Muscle of back (tissue), 11 donors: Measurements from ENCODE around the gene DAB1. TPM values are rescaled to one million over a fixed set of nuclear protein-coding genes. Genes with fewer than 3 reads are reported as not detected.

Experiments
- DNase-seq, 3 donors: peaks; one replicate each; pipeline versions ENCODE4 v3.0.0 to v3.0.0-alpha.2; 2013
- polyA plus RNA-seq, 10 donors: library from polyadenylated mRNA; unstranded; fragments of 120-200 nt; gene quantifications; one replicate each; pipeline ENCODE4 v1.2.1, GENCODE V29; 2013; ENCODE audit not compliant: insufficient read length in 10 of 10

Gene DAB1
- polyA plus RNA-seq, 10 donors, result 2.1 to 5.5 (median 3.2) TPM

- DNase-seq, result no peak
These were observed 438.0 kb downstream of the DAB1 start for GRCh38 chr1:56985857-56986256.

- no peak for DNase-seq
These were observed 440.4 kb downstream of the DAB1 start for GRCh38 chr1:56983484-56983883.

DNA sequence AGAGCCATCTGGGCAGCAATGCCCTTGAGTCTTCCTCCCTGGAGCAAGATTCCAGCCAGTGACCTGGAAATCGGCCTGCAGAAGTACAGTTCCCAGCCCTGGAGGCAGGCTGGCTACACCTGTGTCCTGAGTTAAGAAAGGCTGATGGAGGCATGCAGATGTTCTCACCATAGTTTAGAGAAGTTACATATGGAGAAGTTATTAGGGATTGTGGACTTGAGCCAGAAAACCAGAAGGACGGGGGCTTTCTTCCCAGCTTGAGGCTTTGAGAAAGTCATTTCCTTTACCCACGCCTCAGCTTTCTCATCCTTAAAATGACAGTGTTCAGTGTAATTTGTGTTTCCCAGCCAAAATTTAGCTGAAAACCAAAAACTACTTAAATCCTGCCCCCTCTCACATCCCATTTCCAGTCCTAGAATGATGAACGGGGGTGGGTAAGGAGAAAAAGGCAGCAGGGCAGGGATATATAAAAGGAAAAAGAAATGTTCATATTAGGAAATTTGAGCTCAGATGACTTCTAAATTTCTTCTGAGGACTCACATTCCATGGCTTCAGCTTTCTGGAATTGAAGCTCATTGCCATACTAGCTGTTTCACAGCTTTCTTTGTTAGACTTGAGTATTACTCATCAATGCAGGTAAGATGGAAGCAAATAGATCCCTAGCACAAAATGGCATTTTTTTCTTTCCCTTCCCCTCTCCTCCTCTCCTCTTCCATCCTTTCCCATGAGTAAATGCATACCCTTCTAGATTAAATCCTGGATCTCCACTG, 443.7 kb downstream of the DAB1 start:
- peak; percentile 10 to 45 (median 16) for DNase-seq

GRCh38 chr1:56978819-56979218, 445.0 kb downstream of the DAB1 start:
- DNase-seq, result no peak

GRCh38 chr1:56977910-56978309, 445.9 kb downstream of the DAB1 start:
- DNase-seq, result no peak

GRCh38 chr1:56975446-56975845, 448.4 kb downstream of the DAB1 start:
- DNase-seq, result no peak

DNA sequence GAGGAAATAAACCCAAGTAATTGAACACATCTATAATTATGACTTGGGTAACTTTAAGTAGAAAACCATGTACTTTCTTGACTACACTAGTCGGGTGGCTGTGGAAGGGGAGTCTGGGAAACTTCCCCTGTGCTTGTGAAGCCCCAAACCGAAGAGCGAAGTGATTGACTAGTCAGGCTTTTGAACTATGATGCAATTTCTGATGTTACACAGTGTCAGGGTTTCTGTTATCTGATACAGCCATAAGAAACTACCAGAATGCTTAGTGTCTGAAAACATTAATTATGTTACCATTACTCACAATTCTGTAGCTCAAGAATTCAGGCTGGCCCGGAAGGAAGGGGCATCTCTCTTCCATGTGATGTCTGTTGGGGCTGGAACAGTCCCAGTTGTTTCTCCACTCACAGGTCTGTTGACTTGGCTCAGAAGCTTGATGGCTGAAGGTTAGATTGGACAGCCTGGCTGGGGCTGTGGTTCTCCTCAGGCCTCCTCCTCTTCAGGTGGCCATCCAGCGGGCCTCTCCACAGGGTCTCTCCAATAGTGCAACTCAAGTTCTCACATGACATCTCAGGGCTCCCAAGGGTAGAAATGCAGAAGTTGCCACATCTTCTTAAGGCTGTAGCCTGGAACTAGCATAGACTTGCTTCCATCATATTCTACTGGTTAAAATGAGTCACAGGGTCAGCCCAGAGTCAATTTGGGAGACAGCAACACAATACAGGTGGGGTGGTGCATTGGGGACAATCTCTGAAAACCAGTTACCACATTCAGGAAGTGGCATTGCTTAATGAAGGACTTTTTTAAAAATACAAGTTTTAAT, 449.7 kb downstream of the DAB1 start:
- peak in 1 of 3 donors; percentile 4 for DNase-seq

GRCh38 chr1:56972976-56973375, 450.9 kb downstream of the DAB1 start:
- DNase-seq, result peak in 1 of 3 donors; percentile 46

GRCh38 chr1:56970280-56970679, 453.6 kb downstream of the DAB1 start:
- no peak for DNase-seq

- no peak for DNase-seq
These were observed 454.9 kb downstream of the DAB1 start for GRCh38 chr1:56968878-56969495.

DNA sequence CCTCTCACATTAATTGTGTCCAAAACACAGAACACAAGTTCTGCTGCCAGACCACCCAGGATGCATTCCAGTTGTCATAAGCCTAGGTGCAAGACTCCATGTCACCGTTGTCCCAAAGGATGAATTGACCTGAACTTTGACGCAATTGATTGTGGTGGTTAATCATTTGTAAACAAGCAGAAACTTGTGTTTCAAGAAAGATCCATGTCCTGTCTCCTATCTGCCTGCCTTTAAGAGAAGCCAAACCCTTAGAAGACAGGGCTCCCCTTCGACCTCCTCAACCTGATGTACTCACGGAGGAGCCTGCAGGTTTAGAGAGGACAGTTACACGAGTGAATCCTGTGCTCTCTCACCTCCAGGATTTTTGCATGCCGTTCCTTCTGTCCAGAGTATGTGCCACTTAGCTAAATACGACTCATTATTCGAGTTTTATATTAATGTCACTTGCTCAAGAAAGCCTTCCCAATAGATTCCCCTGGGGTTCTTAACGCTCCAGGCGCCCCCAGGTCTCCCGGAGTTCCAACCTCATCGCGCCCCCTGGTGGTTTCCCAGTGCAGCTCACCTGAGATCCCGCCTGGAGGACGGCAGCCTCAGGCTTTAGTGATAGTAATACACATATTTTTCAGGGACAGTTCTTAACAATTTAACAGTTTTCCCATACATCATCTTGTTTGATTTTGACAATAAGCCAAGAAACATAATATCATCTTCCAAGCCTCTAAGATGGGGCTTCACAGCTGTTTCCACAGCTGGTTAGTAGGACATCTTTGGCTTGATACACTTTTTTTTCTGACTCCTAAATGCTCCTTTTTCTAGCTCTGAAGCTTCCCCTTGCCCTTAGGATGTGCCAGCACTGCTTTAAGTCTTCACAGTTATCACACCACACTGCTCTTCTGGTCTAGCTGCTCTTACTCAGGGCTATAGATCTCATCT, 455.7 kb downstream of the DAB1 start:
- peak in 1 of 3 donors; percentile 16 for DNase-seq

GRCh38 chr1:56967355-56967754, 456.5 kb downstream of the DAB1 start:
- no peak for DNase-seq

DNA sequence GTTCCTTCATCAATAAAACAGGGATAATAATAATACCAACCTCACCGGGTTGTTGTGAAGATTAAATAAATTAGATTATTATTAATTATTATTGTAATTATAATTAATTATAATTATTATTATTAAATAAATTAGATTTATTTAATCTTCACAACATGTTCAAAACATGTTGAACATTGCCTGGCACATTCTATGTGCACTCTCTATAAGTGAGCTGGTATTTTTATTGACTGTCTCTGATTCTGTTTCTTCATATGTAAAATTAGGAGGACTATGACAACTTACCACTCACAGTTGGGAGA, 457.2 kb downstream of the DAB1 start:
- DNase-seq, result no peak

DNA sequence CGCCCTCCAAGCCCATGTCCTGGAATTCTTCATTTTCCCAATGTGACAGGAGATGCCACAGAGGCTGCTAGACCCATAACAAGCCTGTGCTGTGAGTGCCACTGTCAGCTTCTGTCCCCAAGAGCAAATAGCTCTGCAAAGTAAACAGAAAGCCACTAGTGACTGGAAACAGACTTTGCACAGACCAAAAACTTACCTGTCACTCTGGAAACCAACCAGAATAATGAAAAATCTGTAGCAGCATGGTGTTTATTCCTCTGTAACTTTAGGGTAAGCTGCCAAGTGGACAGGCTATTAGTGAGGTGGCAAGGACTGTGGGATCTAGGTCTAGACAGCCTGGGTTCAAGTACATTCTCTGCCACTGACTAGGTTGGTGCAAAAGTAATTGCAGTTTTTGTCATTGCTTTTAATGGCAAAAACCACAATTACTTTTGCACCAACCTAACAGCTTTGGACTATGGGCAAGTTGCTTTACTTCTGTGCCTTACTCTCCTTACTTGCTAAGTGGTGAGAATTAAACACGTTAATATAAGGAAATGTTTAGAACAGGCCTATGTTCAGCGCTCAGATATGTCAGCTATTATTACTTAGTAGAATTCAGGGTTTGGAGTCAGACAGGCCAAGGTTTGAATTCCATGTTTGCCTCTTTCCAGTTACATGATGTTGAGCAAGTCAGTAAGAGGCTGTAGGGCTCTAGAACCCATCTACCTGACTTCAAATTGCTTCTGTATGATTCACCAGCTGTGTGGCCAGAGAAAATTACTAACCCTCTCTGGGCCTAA, 457.8 kb downstream of the DAB1 start, which contains the start of gene C8B:
C8B (minus strand) TSS at position 100 of the 782 bp plus-strand sequence; CDS start at position 33, 67 bp downstream.
- DNase-seq, result no peak

- DNase-seq, result no peak
These were observed 458.7 kb downstream of the DAB1 start for GRCh38 chr1:56965191-56965590.

DNA sequence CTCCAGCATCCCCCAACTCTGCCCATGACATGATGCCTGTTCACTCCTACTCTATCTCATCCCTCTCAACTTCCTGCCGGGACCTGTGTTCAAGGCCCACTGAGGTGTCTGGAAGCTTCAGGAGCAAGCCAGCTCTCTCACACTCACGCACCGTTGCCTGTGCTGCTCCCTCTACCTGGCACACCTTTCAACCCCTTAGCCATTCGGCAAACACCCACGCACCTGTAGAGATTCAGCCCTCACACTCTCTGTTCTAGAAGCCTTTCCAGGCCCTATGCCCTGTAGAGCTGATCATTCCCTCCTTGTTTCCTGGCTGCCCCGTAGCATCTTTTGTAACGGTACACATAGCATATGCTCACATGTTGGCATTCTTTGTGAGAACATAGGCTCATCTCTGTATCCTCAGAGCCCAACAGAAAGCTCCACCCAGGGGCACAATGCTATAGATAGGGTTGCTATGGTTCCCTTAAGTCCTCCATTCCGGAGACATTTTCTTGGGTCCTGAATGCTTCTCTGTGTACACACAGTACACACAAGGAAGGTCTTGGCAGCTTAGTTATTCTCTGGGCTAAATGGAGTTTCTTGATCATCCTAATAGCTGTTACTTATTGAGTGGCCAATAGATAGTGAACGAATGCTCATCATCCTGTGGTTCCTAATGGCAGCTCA, 459.4 kb downstream of the DAB1 start:
- DNase-seq, result no peak

GRCh38 chr1:56963667-56964066, 460.2 kb downstream of the DAB1 start:
- DNase-seq, result no peak

DNA sequence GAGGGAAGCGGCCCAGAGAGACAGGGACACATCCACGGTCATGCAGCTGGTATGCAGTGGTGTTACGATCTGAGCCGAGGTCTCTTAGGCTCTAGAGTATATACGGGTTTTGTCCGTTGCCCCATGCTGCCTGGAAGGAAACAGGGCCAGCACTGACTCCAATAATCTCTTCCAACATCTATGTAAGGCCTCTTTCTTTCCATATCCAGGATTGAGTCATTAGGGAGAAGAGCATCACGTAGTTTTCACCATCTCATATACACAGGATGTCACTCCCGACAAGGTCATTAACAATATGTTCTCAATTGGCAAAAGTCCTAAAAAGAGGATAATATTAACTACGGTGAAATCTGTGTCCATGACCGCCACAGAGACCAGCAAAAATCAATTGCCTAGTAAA, 462.4 kb downstream of the DAB1 start:
- DNase-seq, result no peak

- DNase-seq, result peak in 1 of 3 donors; percentile 33
These were observed 465.3 kb downstream of the DAB1 start for GRCh38 chr1:56958526-56958925.

GRCh38 chr1:56957931-56958330, 465.9 kb downstream of the DAB1 start:
- no peak for DNase-seq
